Measurements from ENCODE around the gene TLE2.

- TF ChIP-seq CTCF (IDR thresholded peaks at IDR 0.05) (no peak), POLR2A (IDR thresholded peaks at IDR 0.05) (no peak)
Observed at GRCh38 chr19:2986951-2987524, 42.0 kb downstream of the TLE2 start.
